NCI-H526 treated with DMSO at 0.1 percent for 48 hours (cell line): Measurements from ENCODE around the gene FBRSL1.
"Not testable (repeated sequence)": the region's sequence is repeated elsewhere in the genome, so short reads cannot be mapped to it uniquely, and the experiment has no call there.

Experiments
- DNase-seq: peaks from one replicate; lab custom pipeline; 2025; lab: John Stamatoyannopoulos, UW

Gene FBRSL1

DNA sequence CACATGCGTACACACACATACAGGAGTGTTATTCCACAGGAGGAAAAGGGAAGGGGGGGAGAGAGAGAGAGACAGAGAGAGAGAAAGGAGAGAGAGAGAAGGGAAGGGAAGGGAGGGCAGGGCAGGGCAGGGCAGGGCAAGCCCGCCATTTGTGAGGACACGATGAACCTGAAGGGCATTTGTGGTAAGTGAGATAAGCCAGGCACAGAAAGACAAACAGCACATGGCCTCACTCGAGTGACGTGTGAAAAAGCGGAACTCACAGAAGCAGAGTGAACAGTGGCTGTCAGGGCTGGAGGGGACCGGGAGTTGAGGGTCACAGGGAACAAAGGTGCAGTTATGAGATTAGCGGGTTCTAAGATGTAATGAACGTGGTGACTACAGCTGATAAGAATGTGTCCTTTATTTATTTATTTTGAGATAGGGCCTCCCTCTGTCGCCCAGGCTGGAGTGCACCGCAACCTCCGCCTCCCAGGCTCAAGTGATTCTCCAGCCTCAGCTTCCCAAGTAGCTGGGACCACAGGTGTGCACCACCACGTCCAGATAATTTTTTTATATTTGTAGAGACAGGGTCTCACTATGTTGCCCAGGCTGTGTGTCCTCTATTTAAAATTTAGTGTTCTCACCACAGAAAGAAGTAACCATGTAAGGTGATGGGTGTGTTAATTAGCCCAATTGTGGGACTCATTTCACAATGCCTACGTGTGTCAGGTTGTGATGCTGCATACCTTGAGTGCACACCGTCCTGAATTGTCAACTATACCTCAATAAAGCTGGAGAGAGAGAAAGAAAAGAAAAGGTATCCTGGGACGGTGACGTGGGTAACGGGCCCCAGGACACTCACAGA lies 18.7 kb upstream of the FBRSL1 start:
- no peak for DNase-seq

GRCh38 chr12:132471858-132472255 lies 18.1 kb upstream of the FBRSL1 start:
- no peak for DNase-seq

- DNase-seq = no peak
These were observed 17.6 kb upstream of the FBRSL1 start for GRCh38 chr12:132472386-132472785.

GRCh38 chr12:132474237-132474741 lies 15.7 kb upstream of the FBRSL1 start:
- no peak for DNase-seq

- not testable (repeated sequence) for DNase-seq
These were observed 15.1 kb upstream of the FBRSL1 start for GRCh38 chr12:132474799-132475303.

GRCh38 chr12:132475304-132476037 lies 14.5 kb upstream of the FBRSL1 start:
- DNase-seq = no peak

DNA sequence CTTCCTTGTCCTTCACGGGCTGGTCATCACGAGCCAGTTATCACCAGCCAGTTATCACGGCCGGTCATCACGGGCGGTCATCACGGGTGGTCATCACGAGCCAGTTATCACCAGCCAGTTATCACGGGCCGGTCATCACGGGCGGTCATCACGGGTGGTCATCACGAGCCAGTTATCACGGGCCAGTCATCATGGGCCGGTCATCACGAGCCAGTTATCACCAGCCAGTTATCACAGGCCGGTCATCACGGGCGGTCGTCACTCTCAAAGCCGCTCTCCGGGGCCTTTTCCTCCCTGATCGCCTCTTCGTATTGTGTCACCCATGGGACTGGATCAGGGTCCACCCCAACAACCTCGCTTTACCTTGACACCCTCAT lies 13.9 kb upstream of the FBRSL1 start:
- no peak for DNase-seq

DNA sequence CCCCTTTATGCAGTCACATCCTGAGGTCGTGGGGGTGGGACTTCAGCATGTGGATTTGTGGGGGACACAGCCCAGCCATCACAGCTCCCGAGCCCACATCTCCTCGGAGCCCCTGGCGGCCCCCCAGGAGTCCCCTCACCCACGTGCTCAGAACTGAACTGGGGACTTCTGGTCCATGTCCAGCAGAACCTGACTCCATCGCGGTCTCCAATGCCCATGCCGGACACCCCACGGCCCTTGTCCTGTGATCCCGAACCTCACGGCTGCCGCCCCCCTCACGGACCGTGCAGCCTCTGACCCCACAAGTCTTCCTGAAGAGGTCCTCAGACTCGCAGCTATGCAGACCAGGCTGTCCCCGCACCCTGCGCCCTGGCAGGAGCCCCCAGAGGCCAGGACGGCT lies 13.5 kb upstream of the FBRSL1 start:
- no peak for DNase-seq

DNA sequence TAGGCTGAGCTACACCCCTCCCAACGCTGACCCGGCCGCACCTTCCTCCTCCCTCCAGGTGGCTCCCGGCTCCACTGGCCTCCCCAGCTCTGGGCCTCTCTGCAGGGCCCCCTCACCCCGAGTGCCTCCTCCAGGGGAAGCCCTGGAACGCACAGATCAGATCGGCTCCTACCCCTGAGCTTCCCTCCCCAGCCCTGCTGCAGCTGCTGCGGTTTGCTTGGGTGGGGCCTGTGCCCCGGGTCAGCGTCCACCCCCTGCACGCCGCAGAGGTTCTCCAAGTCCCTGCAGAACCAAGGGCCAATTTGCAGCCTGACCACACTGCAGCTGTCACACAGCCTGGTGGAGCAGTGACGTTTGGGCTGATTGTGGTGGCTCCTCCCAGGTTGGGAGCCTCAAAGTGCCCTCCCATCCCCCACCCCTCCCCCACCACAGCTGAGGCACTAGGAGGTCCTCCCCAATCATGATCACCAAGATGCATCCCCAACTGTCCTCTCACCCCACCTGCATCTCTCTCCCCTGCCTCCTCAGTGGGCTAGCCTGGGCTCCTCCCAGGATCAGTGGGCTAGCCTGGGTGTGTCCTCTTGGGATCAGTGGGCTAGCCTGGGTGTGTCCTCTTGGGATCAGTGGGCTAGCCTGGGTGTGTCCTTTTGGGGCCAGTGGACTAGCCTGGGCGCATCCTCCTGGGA lies 12.8 kb upstream of the FBRSL1 start:
- no peak for DNase-seq

DNA sequence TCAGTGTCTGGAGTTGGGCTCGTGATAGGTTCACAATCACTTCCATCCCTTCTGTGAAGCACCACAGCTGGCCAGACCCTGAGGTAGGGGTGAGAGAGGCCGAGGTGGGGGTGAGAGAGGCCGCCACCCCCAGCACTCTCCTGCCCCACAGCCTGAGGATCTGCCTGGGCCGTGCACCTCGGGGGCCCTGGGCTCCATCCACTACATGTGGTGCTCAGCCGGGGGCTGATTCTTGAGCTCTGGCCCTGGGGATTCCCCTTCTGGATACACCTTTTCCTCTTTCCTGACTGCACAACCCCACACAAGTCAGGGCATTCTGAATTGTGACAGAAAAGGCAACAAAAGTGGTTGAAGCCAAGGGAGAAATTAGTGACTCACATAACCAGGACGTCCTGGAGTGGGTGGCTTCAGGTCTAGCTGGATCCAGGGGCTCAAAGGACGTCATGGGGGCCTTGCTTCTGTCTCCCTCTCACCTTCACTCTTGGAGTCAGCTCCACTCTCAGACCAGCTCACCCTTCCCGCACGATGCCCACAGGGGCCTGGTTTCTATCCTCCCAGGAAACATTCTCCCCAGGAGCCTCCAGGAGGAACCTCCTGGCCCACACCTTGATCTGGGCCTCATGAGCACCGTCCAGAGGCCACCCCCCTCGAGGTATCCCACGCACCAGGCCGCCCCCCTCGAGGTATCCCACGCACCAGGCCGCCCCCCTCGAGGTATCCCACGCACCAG lies 12.1 kb upstream of the FBRSL1 start:
- DNase-seq = no peak

DNA sequence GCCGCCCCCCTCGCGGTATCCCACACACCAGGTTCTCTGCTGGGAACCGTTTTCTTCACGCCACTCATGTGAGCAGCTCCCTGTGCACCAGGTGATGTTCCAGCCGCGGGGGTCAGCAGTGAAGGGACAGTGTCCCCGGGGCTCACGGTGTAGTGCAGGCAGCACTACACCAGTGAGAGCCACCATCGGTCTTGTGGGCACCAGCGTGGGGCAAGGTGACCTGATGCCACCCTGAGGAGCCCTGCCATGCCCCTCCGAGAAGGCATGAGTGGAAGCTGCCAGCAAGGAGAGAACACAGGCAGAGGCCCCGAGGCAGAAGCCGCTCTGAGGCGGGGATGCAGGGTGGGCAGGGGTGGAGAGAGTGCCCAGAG lies 11.5 kb upstream of the FBRSL1 start:
- no peak for DNase-seq

DNA sequence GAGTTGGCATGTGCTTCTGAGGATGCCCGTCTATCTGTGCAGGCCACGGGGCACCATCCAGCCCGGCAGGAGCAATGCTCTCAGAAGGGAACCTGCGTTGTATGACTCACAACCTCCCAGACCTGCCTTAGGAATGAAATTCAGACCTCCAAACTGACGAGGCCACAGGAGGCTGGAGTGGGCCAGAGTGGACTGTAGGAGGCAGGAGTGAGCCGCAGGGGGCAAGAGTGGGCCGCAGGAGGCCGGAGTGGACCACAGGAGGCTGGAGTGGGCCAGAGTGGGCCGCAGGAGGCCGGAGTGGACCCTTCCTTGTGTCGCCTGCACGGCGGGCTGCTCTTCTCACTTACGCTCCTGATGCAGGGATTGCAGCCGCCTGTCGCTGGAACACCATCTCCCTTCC lies 11.1 kb upstream of the FBRSL1 start:
- DNase-seq = no peak

DNA sequence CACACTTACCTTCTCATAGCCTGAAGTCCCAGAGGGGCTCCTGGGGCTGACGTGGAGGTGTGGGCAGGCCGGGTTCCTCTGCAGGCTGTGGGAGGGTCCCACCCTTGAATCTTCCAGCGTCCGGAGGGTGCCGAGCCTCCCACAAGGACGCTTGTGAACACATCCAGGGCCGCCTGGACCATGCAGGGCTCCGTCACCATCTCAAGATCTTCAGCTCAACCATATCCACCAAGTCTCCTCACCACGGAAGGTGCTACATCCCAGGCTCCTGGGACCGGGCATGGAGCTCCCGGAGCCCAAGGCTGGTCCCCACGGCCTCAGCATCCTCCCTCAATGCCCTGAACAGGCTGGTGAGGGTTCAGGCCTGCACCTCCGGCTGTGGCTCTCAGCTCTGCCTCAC lies 10.7 kb upstream of the FBRSL1 start:
- no peak for DNase-seq

DNA sequence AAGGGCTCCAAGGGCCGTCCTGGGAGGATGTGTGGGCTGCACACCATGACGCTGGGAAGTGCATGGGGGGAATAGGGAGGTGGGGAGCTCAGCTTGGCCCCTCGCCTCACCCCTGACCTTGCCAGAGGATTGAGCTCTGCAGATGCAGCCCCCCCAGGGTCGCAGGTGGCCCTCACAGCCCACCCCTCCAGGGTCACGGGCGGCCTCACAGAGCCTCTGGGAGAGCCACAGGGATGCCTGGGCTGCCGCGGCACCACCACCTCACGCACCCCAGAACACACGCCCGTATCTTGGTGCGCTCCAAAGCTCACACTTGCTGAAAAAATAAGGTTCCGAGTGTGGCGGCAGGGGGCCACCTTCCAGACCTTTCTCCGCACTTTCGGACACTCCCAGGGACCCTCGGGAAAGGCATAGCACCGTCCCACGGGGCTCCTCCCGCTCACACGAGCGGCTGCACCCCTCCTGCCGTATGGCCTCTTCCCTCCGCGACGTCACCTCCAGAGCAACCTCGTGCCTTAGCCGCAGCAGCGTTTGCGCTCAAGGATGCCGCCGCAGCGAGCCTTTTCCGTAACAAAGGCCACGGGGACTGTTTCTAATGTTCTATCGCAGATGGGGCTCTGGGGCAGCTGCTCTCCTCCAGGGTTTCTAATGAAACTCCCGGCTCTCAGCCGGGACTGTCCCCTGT lies 9.9 kb upstream of the FBRSL1 start:
- no peak for DNase-seq

DNA sequence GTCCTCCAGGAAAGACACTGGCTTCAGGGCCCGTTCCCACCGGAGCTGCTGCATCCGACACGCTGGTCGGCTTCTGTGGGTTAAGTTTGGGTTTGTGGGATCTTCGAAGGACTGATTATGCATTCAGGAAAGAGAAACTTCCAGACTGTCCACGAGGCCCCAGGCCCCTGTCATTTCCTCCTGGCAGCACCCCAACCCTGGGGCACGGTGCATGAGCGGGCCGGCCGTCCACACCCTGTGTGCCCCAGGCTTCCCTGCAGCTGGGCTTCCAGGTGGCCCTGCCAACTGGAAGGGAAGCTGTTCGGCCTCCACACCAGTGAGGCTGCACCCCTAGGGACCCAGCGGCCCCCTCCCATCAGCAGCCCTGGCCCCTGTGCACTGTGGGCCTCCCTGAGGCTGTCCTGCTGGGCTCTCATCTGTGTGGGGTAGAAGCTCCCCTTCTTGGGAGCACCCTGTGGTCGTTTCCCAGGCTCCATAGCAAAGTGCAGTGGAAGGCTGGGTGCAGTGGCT lies 9.3 kb upstream of the FBRSL1 start:
- no peak for DNase-seq

DNA sequence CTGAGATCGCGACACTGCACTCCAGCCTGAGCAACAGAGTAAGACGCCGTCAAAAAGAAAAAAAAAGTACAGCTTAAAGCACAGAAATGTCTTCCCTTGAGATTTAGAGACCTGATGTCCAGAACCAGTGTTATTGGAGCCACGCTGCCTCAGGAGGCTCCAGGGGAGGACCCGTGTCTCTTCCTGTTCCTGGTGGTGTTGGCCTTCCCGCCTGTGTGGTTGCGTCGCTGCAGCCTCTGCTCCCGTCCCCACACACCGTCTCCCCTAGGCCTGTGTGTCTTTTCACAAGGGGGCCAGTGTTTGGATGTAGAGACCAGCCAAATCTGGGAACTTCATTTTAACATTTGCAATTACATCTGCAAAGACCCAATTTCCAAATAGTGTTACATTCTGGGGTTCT lies 8.6 kb upstream of the FBRSL1 start:
- DNase-seq = no peak

DNA sequence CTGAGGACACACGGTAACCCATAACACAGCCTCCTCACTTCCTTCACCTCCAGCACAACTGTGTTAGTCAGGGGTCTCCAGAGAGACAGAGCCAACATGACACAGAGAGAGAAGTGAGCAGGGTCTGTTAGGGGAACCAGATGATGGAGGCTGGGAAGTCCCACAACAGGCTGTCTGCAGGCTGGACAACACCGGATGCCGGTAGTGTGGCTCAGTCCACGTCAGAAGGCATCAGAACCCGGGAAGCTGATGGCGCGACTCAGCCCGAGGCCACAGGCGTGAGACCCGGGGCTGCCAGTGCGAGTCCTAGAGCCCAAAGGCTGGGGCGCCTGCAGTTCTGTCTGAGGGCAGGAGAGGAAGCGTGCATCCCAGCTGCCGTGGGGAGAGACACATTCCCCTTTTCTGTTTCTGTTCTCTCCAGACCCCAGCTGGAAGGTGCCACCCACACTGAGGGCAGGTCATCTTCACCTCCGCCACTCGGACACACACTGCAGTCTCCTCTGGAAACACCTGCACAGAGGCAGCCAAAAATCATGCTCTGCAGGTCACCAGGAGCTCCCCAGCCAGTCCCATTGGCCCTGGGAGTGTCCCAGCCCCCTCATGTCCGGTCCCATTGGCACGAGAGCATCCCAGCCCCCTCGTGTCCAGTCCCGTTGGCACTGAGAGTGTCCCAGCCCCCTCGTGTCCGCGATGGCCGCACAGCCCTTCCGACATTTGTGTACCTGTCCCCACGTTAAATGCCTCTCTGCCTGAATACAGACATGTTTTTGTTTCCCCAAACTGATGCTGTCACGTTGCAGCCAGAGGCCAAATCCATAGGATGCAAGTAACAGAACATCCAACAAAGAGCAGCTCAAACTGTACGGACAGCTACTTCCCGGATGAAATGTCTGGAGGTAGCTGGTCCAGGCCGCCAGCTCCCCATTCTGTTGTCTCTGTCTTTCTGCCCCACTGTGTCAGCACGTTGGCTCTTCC lies 7.9 kb upstream of the FBRSL1 start:
- no peak for DNase-seq

GRCh38 chr12:132482771-132483170 lies 7.2 kb upstream of the FBRSL1 start:
- no peak for DNase-seq

- DNase-seq = no peak
These were observed 6.7 kb upstream of the FBRSL1 start for GRCh38 chr12:132483208-132483607.

GRCh38 chr12:132483612-132484011 lies 6.3 kb upstream of the FBRSL1 start:
- DNase-seq = no peak
